Fibroblast of skin of left biceps (primary cell): Measurements from ENCODE around the gene ING3.
"Not testable (repeated sequence)": the region's sequence is repeated elsewhere in the genome, so short reads cannot be mapped to it uniquely, and the experiment has no call there.

Experiments
- DNase-seq, 2 experiments: peaks; one replicate each; pipeline ENCODE4 v3.0.0-alpha.2; 2013; ENCODE audit warnings: low read depth in 2 of 2

ING3 gene

GRCh38 chr7:121002048-121002756, 51.6 kb downstream of the ING3 start:
- no peak for DNase-seq

GRCh38 chr7:121002757-121003200, 52.2 kb downstream of the ING3 start:
- DNase-seq, result no peak

GRCh38 chr7:121003986-121004685, 53.6 kb downstream of the ING3 start:
- DNase-seq, result no peak

- not testable (repeated sequence) for DNase-seq
Measured at GRCh38 chr7:121005058-121005457, 54.5 kb downstream of the ING3 start.

GRCh38 chr7:121005996-121006584, 55.5 kb downstream of the ING3 start:
- DNase-seq, result no peak

- DNase-seq, result no peak
Measured at GRCh38 chr7:121006711-121007315, 56.2 kb downstream of the ING3 start.

- DNase-seq, result no peak
Measured at GRCh38 chr7:121008816-121009215, 58.2 kb downstream of the ING3 start.

- DNase-seq, result no peak
Measured at GRCh38 chr7:121011401-121011800, 60.8 kb downstream of the ING3 start.

- no peak for DNase-seq
Measured at GRCh38 chr7:121012170-121012874, 61.7 kb downstream of the ING3 start.

- DNase-seq, result no peak
Measured at GRCh38 chr7:121012919-121013318, 62.3 kb downstream of the ING3 start.

GRCh38 chr7:121015560-121015959, 65.0 kb downstream of the ING3 start:
- DNase-seq, result no peak

GRCh38 chr7:121016966-121017365, 66.4 kb downstream of the ING3 start:
- DNase-seq, result no peak

- no peak for DNase-seq
Measured at GRCh38 chr7:121017586-121017985, 67.0 kb downstream of the ING3 start.

GRCh38 chr7:121019018-121019417, 68.4 kb downstream of the ING3 start:
- no peak for DNase-seq

GRCh38 chr7:121020249-121020988, 69.8 kb downstream of the ING3 start:
- no peak for DNase-seq

GRCh38 chr7:121020989-121021969, 70.7 kb downstream of the ING3 start:
- no peak for DNase-seq

GRCh38 chr7:121023194-121023593, 72.6 kb downstream of the ING3 start:
- DNase-seq, result no peak

GRCh38 chr7:121023683-121024511, 73.3 kb downstream of the ING3 start:
- DNase-seq, result no peak

- DNase-seq, result no peak
Measured at GRCh38 chr7:121024611-121025010, 74.0 kb downstream of the ING3 start.
